HCT116 (cell line): ENCODE results near the gene ANKHD1. TPM values are rescaled to one million over a fixed set of nuclear protein-coding genes. Genes with fewer than 3 reads are reported as not detected.

ENCODE experiments used
- ATAC-seq: fragments of 200-7000 bp; cut with Tn5 transposase; 2 replicates; pipeline ENCODE4 v1.9.1; 2020; ENCODE audit warnings: mild to moderate bottlenecking, moderate library complexity
- BruUV-seq: library from RNA; stranded (reverse); fragments of 400-500 nt; replicated peaks from 2 replicates; lab custom pipeline; 2021; lab: Mats Ljungman, UMichigan
- CTCF ChIA-PET: fragments of 300-600 bp; sonication (Branson Sonifier 250); formaldehyde crosslinking; loops from one replicate; lab custom pipeline; 2021; ENCODE audit warnings: antibody characterized with exemption; lab: Charles Lee
- POLR2A ChIA-PET: fragments of 300-600, 350-600 bp; sonication (Branson Sonifier 250); formaldehyde crosslinking; loops from one replicate; lab custom pipeline; 2021; ENCODE audit warnings: antibody characterized with exemption; lab: Charles Lee
- RAD21 ChIA-PET, 2 experiments: fragments of 300-600 bp; sonication (Branson Sonifier 250); formaldehyde crosslinking; loops; one replicate each; lab custom pipeline; 2023; ENCODE audit warnings: low total read pairs in 2 of 2; ENCODE audit not compliant: uncharacterized antibody in 2 of 2, unreplicated experiment in 2 of 2, low non-redundant PET in 1 of 2; lab: Charles Lee
- DNase-seq: peaks from one replicate; pipeline ENCODE4 v3.0.0-alpha.2; 2010; ENCODE audit warnings: low read depth, low spot score
- H2AFZ ChIP-seq: fragments of 200-600 bp; shearing (Covaris generic), sonication (generic); 2 replicates; pipeline ENCODE4 v1.6.1; 2017; ENCODE audit warnings: low read depth, mixed run types, mixed read lengths, antibody characterized with exemption, low read length; ENCODE audit not compliant: poor library complexity, severe bottlenecking
- H3K27ac ChIP-seq: 2 replicates; pipeline ENCODE4 v1.5.1; 2012; ENCODE audit warnings: low read depth, low read length
- H3K27me3 ChIP-seq: fragments of 200-600 bp; sonication (generic); 2 replicates; pipeline ENCODE4 v1.6.1; 2016; ENCODE audit warnings: mixed run types, low read length, mixed read lengths; ENCODE audit not compliant: insufficient read depth
- H3K36me3 ChIP-seq, 2 experiments: fragments of 200-500 bp in 1 of 2; fragments of 200-600 bp in 1 of 2; sonication (Bioruptor generic) in 1 of 2; sonication (generic) in 1 of 2; 2 replicates each; pipeline versions ENCODE4 v1.5.1 to v1.6.1; 2014 to 2016; ENCODE audit warnings: low read length in 2 of 2, inconsistent platforms in 1 of 2, mixed read lengths in 1 of 2, mixed run types in 1 of 2; ENCODE audit not compliant: insufficient read depth in 2 of 2, control insufficient read depth in 1 of 2
- H3K4me1 ChIP-seq, 2 experiments: fragments of 200-600 bp in 1 of 2; sonication (generic) in 1 of 2; 2 replicates each; pipeline versions ENCODE4 v1.5.1 to v1.6.1; 2012 to 2017; ENCODE audit warnings: low read length in 2 of 2, inconsistent platforms in 1 of 2, mild to moderate bottlenecking in 1 of 2, mixed read lengths in 1 of 2, mixed run types in 1 of 2, moderate library complexity in 1 of 2; ENCODE audit not compliant: insufficient read depth in 2 of 2, control insufficient read depth in 1 of 2
- H3K4me2 ChIP-seq: fragments of 200-600 bp; sonication (generic); 2 replicates; pipeline ENCODE4 v1.6.1; 2017; ENCODE audit warnings: mixed run types, low read length, mixed read lengths
- H3K4me3 ChIP-seq, 2 experiments: fragments of 200-600 bp in 1 of 2; sonication (generic) in 1 of 2; replicated peaks in 1 of 2; 2 replicates each; pipeline ENCODE4 v1.5.1; 2011 to 2016; ENCODE audit warnings: low read length in 2 of 2, control low read depth in 1 of 2, low read depth in 1 of 2, mild to moderate bottlenecking in 1 of 2, mixed read lengths in 1 of 2, mixed run types in 1 of 2
- H3K79me2 ChIP-seq: fragments of 200-600 bp; sonication (generic); 2 replicates; pipeline ENCODE4 v1.6.1; 2017; ENCODE audit warnings: mild to moderate bottlenecking, mixed run types, low read length, moderate library complexity, mixed read lengths; ENCODE audit not compliant: insufficient read depth
- H3K9ac ChIP-seq: fragments of 200-600 bp; sonication (generic); 2 replicates; pipeline ENCODE4 v1.6.1; 2016; ENCODE audit warnings: low read length, mixed read lengths
- H3K9me2 ChIP-seq: fragments of 200-600 bp; sonication (generic), shearing (Covaris generic); 2 replicates; pipeline ENCODE4 v1.6.1; 2017; ENCODE audit warnings: mixed run types, mild to moderate bottlenecking, moderate library complexity; ENCODE audit not compliant: insufficient read depth
- H3K9me3 ChIP-seq, 2 experiments: fragments of 200-500 bp in 1 of 2; fragments of 200-600 bp in 1 of 2; sonication (Bioruptor generic) in 1 of 2; sonication (generic) in 1 of 2; 2 replicates each; pipeline ENCODE4 v1.6.1; 2014 to 2017; ENCODE audit warnings: low read length in 2 of 2, mixed read lengths in 2 of 2, inconsistent platforms in 1 of 2, low read depth in 1 of 2, mild to moderate bottlenecking in 1 of 2, mixed run types in 1 of 2, moderate library complexity in 1 of 2; ENCODE audit not compliant: control insufficient read depth in 1 of 2, insufficient read depth in 1 of 2
- H4K20me1 ChIP-seq: fragments of 200-600 bp; sonication (generic), shearing (Covaris generic); 2 replicates; pipeline ENCODE4 v1.6.1; 2017; ENCODE audit warnings: mixed run types, mild to moderate bottlenecking, moderate library complexity; ENCODE audit not compliant: insufficient read depth
- CBX3 ChIP-seq: IDR thresholded peaks from 2 replicates; pipeline ENCODE4 v1.6.1; 2012; ENCODE audit warnings: low read depth
- CEBPB ChIP-seq: IDR thresholded peaks from 2 replicates; pipeline ENCODE4 v1.6.1; 2012; ENCODE audit warnings: low read depth
- ELF1 ChIP-seq: IDR thresholded peaks from 2 replicates; pipeline ENCODE4 v1.6.1; 2012; ENCODE audit warnings: low read depth, borderline replicate concordance
- EZH2phosphoT487 ChIP-seq: fragments of 200-600 bp; IDR thresholded peaks from 2 replicates; pipeline ENCODE4 v1.6.1; 2018; ENCODE audit warnings: antibody characterized with exemption, borderline replicate concordance
- FOSL1 ChIP-seq: IDR thresholded peaks from 2 replicates; pipeline ENCODE4 v1.6.1; 2012; ENCODE audit warnings: low read depth
- JUND ChIP-seq: IDR thresholded peaks from 2 replicates; pipeline ENCODE4 v1.6.1; 2012
- POLR2AphosphoS5 ChIP-seq: IDR thresholded peaks from 2 replicates; pipeline ENCODE4 v1.6.1; 2011; ENCODE audit warnings: mild to moderate bottlenecking, low read depth, low read length, moderate library complexity
- RAD21 ChIP-seq: IDR thresholded peaks from 2 replicates; pipeline ENCODE4 v1.6.1; 2012; ENCODE audit warnings: low read depth, mild to moderate bottlenecking
- SIN3A ChIP-seq: IDR thresholded peaks from 2 replicates; pipeline ENCODE4 v1.6.1; 2012; ENCODE audit warnings: low read depth
- SP1 ChIP-seq: IDR thresholded peaks from 2 replicates; pipeline ENCODE4 v1.6.1; 2012; ENCODE audit warnings: low read depth
- SRF ChIP-seq: IDR thresholded peaks from 2 replicates; pipeline ENCODE4 v1.6.1; 2012; ENCODE audit warnings: low read depth
- ZBTB33 ChIP-seq: IDR thresholded peaks from 2 replicates; pipeline ENCODE4 v1.6.1; 2011; ENCODE audit warnings: mild to moderate bottlenecking, low read length, moderate library complexity; ENCODE audit not compliant: insufficient replicate concordance; ENCODE audit errors: extremely low read depth
- intact Hi-C: fragments of 100-400 bp; cut with micrococcal nuclease; formaldehyde crosslinking; loops from 2 replicates; pipeline ENCODE4 v1.10.0; 2022
- total RNA-seq: library from RNA; stranded (reverse); gene quantifications from one replicate; pipeline ENCODE4 v1.2.1, GENCODE V29; 2021; ENCODE audit not compliant: unreplicated experiment
- TF ChIP-seq, protein P1 (sequence below): IDR thresholded peaks from 2 replicates; pipeline ENCODE4 v1.6.1; 2012

The ANKHD1 gene
- total RNA-seq, 1 experiment from 2014 or later = 80.8 TPM

DNA sequence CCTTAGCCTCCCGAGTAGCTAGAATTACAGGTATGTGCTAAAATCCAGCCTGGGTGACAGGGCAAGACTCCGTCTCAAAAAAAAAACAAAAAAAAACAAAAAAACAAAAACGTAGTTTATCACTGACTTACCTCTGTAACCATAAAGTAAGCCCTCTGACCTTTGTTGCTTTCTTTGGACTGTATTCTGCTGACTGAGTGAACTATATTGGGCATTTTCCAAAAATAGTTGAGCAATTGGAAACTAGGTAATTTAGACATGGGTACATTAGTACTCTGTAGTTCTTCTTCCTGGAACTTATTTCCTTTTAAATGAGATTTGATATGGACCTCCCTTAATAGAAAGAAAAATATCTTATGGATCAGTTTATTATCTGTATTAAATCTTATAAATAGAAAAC is 66.6 kb downstream of the ANKHD1 start:
- H3K36me3 ChIP-seq = peaks cover 7 to 9% of the 10 kb centered on the region in 2 experiments; a peak in 2 of 4 replicates
- RAD21 ChIA-PET = no interaction called here
- no peak for ATAC-seq

DNA sequence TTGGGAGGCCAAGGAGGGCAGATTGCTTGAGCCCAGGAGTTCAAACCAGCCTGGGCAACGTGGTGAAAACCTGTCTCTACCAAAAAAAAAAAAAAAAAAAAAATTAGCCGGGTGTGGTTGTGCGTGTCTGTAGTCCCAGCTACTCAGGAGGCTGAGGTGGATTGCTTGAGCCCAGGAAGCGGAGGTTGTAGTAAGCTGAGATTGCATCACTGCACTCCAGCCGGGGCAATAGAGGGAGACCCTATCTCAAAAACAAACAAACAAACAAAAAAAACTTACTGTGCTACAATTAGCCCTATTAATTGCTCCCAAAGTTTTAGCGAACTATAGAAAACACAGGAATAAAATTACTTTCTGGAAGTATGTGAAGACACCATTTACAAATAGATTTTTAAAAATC is 67.6 kb downstream of the ANKHD1 start:
- ChIA-PET CTCF (no interaction called here), POLR2A (no interaction called here), RAD21 (no interaction called here)
- H3K27ac ChIP-seq = no peak overlapping the region
- ATAC-seq (no peak), DNase-seq (no peak)
- H3K9ac ChIP-seq = no peak overlapping the region
- BruUV-seq = no TSS peak
- H3K4me1 ChIP-seq = no peaks in the 10 kb centered on the region
- no peak overlapping the region for H3K4me3 ChIP-seq
- TF ChIP-seq SRF (no peak), ZBTB33 (no peak), JUND (no peak), SP1 (no peak), ELF1 (no peak), FOSL1 (no peak), CBX3 (no peak), SIN3A (no peak), RAD21 (no peak), CEBPB (no peak)
- TF ChIP-seq, protein P1, sequence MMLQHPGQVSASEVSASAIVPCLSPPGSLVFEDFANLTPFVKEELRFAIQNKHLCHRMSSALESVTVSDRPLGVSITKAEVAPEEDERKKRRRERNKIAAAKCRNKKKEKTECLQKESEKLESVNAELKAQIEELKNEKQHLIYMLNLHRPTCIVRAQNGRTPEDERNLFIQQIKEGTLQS = no peak
- H3K79me2 ChIP-seq = peaks cover 27% of the 10 kb centered on the region
- H3K27me3 ChIP-seq = no peaks in the 10 kb centered on the region
- no peak overlapping the region for H2AFZ ChIP-seq
- peaks cover 7 to 9% of the 10 kb centered on the region in 2 experiments; a peak in 3 of 4 replicates for H3K36me3 ChIP-seq
- no peaks in the 10 kb centered on the region for H3K9me3 ChIP-seq
- intact Hi-C loops = no loop called here
- H3K9me2 ChIP-seq = no peaks in the 10 kb centered on the region
- no peak overlapping the region for H3K4me2 ChIP-seq
- no peaks in the 10 kb centered on the region; the same call in 1 of the 2 replicates for H4K20me1 ChIP-seq

More for the DNA sequence above, 66.6 kb downstream of the ANKHD1 start:
- CTCF ChIA-PET = no interaction called here
- H3K27ac ChIP-seq = no peak overlapping the region
- peaks cover 27% of the 10 kb centered on the region for H3K79me2 ChIP-seq
- H3K9ac ChIP-seq = no peak overlapping the region
- no peak for TF ChIP-seq EZH2phosphoT487
- no peak for TF ChIP-seq RAD21
- TF ChIP-seq POLR2AphosphoS5 = no peak
- POLR2A ChIA-PET = no interaction called here
- H3K4me2 ChIP-seq = no peak overlapping the region
- H2AFZ ChIP-seq = no peak overlapping the region
- H3K4me3 ChIP-seq = no peak overlapping the region
- intact Hi-C loops = no loop called here
- DNase-seq = no peak
- H3K9me2 ChIP-seq = no peaks in the 10 kb centered on the region
- no peaks in the 10 kb centered on the region; the same call in 1 of the 2 replicates for H4K20me1 ChIP-seq
- no peaks in the 10 kb centered on the region for H3K9me3 ChIP-seq
- BruUV-seq = no TSS peak
- no peaks in the 10 kb centered on the region for H3K4me1 ChIP-seq
- no peaks in the 10 kb centered on the region for H3K27me3 ChIP-seq
